HEK293 (cell line): ENCODE results near the gene FSIP1.

Experiments
- CTCF ChIA-PET: fragments of 350-600 bp; formaldehyde crosslinking; extraction: SDS; loops from one replicate; lab custom pipeline; 2021; ENCODE audit warnings: antibody characterized with exemption; lab: Yijun Ruan, JAX
- POLR2A ChIA-PET: fragments of 300-600 bp; formaldehyde crosslinking; extraction: SDS; loops from one replicate; lab custom pipeline; 2020; ENCODE audit warnings: antibody characterized with exemption, inconsistent platforms; lab: Yijun Ruan, JAX
- H3K27ac ChIP-seq: fragments of 200-500 bp; sonication (Bioruptor generic); 2 replicates; pipeline ENCODE4 v1.5.1; 2014; ENCODE audit warnings: low read depth, low read length, control low read depth, inconsistent platforms; ENCODE audit errors: extremely low read depth
- H3K36me3 ChIP-seq, 2 experiments: fragments of 200-500 bp in 1 of 2; sonication (Bioruptor generic) in 1 of 2; 1 replicate in 1 of 2; 2 replicates in 1 of 2; pipeline ENCODE4 v1.5.1; 2014 to 2017; ENCODE audit warnings: inconsistent platforms in 2 of 2, low read length in 2 of 2; ENCODE audit not compliant: control insufficient read depth in 2 of 2, insufficient read depth in 1 of 2
- H3K4me1 ChIP-seq: fragments of 200-500 bp; sonication (Bioruptor generic); 2 replicates; pipeline ENCODE4 v1.5.1; 2014; ENCODE audit warnings: mild to moderate bottlenecking, low read length, inconsistent platforms; ENCODE audit not compliant: control insufficient read depth, insufficient read depth
- H3K4me3 ChIP-seq: 2 replicates; pipeline ENCODE4 v1.5.1; 2011; ENCODE audit warnings: low read depth, mild to moderate bottlenecking, control low read depth, low read length, moderate library complexity
- H3K9me3 ChIP-seq: fragments of 200-500 bp; sonication (Bioruptor generic); 2 replicates; pipeline ENCODE4 v1.5.1; 2014; ENCODE audit warnings: low read depth, low read length, inconsistent platforms; ENCODE audit not compliant: control insufficient read depth, insufficient read depth
- FEZF1 ChIP-seq: fragments of 450-650 bp; formaldehyde crosslinking; IDR thresholded peaks from 2 replicates; pipeline ENCODE4 v1.5.1; 2016; ENCODE audit warnings: missing biosample characterization, missing genetic modification characterization
- PRDM1 ChIP-seq: fragments of 450-650 bp; formaldehyde crosslinking; IDR thresholded peaks from 2 replicates; pipeline ENCODE4; 2016; ENCODE audit warnings: missing biosample characterization, missing genetic modification characterization
- SCRT2 ChIP-seq: fragments of 450-650 bp; formaldehyde crosslinking; IDR thresholded peaks from 2 replicates; pipeline ENCODE4 v1.5.1; 2016; ENCODE audit warnings: missing biosample characterization, missing genetic modification characterization
- WT1 ChIP-seq: fragments of 450-650 bp; formaldehyde crosslinking; IDR thresholded peaks from 2 replicates; pipeline ENCODE4 v1.5.1; 2016; ENCODE audit warnings: missing biosample characterization, missing genetic modification characterization
- ZBTB17 ChIP-seq: fragments of 450-650 bp; formaldehyde crosslinking; IDR thresholded peaks from 2 replicates; pipeline ENCODE4 v1.5.1; 2016; ENCODE audit warnings: missing biosample characterization, missing genetic modification characterization
- ZBTB20 ChIP-seq: fragments of 450-650 bp; formaldehyde crosslinking; IDR thresholded peaks from 2 replicates; pipeline ENCODE4 v1.5.1; 2016; ENCODE audit warnings: missing biosample characterization, missing genetic modification characterization
- ZNF121 ChIP-seq: fragments of 450-650 bp; formaldehyde crosslinking; IDR thresholded peaks from 2 replicates; pipeline ENCODE4 v1.5.1; 2016; ENCODE audit warnings: missing biosample characterization, missing genetic modification characterization
- ZNF2 ChIP-seq: fragments of 450-650 bp; formaldehyde crosslinking; IDR thresholded peaks from 2 replicates; pipeline ENCODE4 v1.5.1; 2016; ENCODE audit warnings: missing biosample characterization, missing genetic modification characterization
- ZNF280C ChIP-seq: fragments of 450-650 bp; formaldehyde crosslinking; IDR thresholded peaks from 2 replicates; pipeline ENCODE4 v1.5.1; 2016; ENCODE audit warnings: missing biosample characterization, missing genetic modification characterization
- ZNF335 ChIP-seq: fragments of 450-650 bp; formaldehyde crosslinking; conservative IDR thresholded peaks from 2 replicates; pipeline ENCODE4 v1.5.1; 2016; ENCODE audit warnings: missing biosample characterization, missing genetic modification characterization
- ZNF626 ChIP-seq: fragments of 450-650 bp; sonication (Bioruptor Pico); formaldehyde crosslinking; IDR thresholded peaks from 2 replicates; pipeline ENCODE4 v1.5.1; 2018; ENCODE audit warnings: missing biosample characterization, missing genetic modification characterization, inconsistent platforms
- ZSCAN30 ChIP-seq: fragments of 450-650 bp; IDR thresholded peaks from 2 replicates; pipeline ENCODE4 v1.5.1; 2018; ENCODE audit warnings: missing biosample characterization, mild to moderate bottlenecking, missing genetic modification characterization, moderate library complexity
- TF ChIP-seq, protein P1 (sequence below): fragments of 450-650 bp; formaldehyde crosslinking; IDR thresholded peaks from 2 replicates; pipeline ENCODE4 v1.5.1; 2016; ENCODE audit warnings: missing biosample characterization, missing genetic modification characterization

The FSIP1 gene

DNA sequence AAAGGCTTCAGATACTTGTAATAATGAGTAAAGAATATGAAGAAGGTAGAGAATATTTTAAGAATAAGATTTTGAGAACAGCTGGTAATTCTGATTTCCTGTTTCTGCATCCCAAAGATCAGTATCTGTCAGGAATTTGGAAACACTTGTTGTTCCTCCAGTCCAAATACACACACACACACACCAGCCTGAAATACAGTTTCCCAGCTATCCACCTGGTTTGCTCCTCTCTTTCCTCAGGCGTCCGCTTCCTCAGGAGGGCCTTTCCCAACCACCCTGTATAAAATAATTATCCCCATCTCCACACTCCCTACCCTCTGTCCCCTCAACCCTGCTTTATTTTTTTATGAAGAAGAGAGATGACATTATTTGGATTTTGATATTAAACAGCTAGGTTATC, 2.0 kb upstream of the FSIP1 start:
- Histone ChIP-seq H3K36me3 (no peaks in the 10 kb centered on the region), H3K4me1 (peaks cover 12% of the 10 kb centered on the region; the same call in 1 of the 2 replicates), H3K4me3 (no peak overlapping the region), H3K27ac (no peak overlapping the region), H3K9me3 (no peaks in the 10 kb centered on the region)
- TF ChIP-seq SCRT2 (tag by site-specific recombination) (peak; percentile 70), WT1 (tag by site-specific recombination) (no peak), ZBTB20 (tag by site-specific recombination) (peak; percentile 51; the same call in 1 of the 2 replicates), ZNF121 (no peak), ZSCAN30 (tag by site-specific recombination) (no peak)
- ChIA-PET CTCF (interaction anchor here (0.6 to 1.9 kb wide), 2 partner anchors 98 to 1344 kb away, joined by 5 to 6 read pairs; no protein-coding TSS in a partner anchor), POLR2A (no interaction called here)

DNA sequence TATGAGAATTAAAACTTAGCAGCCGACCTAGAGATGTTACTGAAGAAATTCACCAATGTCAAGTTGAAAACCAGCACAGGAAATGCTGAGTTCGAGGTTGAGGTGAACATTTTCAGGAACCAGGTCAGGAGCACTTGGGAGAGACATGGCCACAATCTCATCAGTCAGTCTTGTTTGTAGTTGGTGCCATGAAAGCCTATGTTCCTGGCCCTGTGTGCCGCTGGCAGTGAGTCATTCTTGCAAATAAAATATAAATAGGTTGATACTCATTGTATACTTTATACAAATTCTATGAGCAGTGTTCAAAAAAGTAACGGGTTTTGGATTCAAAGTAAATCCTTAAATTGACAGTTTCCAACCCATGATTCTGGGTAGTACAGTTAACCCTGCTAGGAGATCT, 1.5 kb upstream of the FSIP1 start:
- H3K9me3 ChIP-seq: no peaks in the 10 kb centered on the region
- ChIA-PET POLR2A (no interaction called here), CTCF (interaction anchor here (0.6 to 1.9 kb wide), 2 partner anchors 98 to 1344 kb away, joined by 5 to 6 read pairs; no protein-coding TSS in a partner anchor)
- H3K36me3 ChIP-seq: no peaks in the 10 kb centered on the region
- H3K4me3 ChIP-seq: no peak overlapping the region
- H3K27ac ChIP-seq: no peak overlapping the region
- H3K4me1 ChIP-seq: peaks cover 12% of the 10 kb centered on the region; the same call in 1 of the 2 replicates
- TF ChIP-seq PRDM1: 0 out of 2 replicates have a peak, but pooled peaks have one; percentile 1
- no peak for TF ChIP-seq ZNF280C (tag by site-specific recombination)
- TF ChIP-seq, all 188 proteins: peak for 1

- ChIA-PET CTCF (interaction anchor here (0.6 kb wide), 1 partner anchor 314 kb away, joined by 4 read pairs; no protein-coding TSS in a partner anchor), POLR2A (interaction anchor here (0.5 to 1.6 kb wide), 2 partner anchors 65 to 136 kb away, joined by 4 read pairs; no protein-coding TSS in a partner anchor)
- Histone ChIP-seq H3K9me3 (no peaks in the 10 kb centered on the region), H3K4me3 (peak overlapping the region; percentile 85), H3K36me3 (no peaks in the 10 kb centered on the region), H3K27ac (no peak overlapping the region; the same call in 1 of the 2 replicates), H3K4me1 (peaks cover 12% of the 10 kb centered on the region; the same call in 1 of the 2 replicates)
- no peak for TF ChIP-seq FEZF1 (tag by site-specific recombination)
- TF ChIP-seq ZBTB17 (tag by site-specific recombination): 0 out of 2 replicates have a peak, but pooled peaks have one; percentile 66
Measured at GRCh38 chr15:39783244-39783820, 691 bp upstream of the FSIP1 start.

GRCh38 chr15:39781967-39782302, 706 bp downstream of the FSIP1 start:
- ChIA-PET POLR2A (interaction anchor here (0.6 to 1.6 kb wide), 4 partner anchors 103 to 152 kb away, joined by 3 to 5 read pairs (median 4); partner anchors contain the start of gene EIF2AK4), CTCF (interaction anchor here (0.7 kb wide), 1 partner anchor 189 kb away, joined by 3 read pairs; no protein-coding TSS in a partner anchor)
- Histone ChIP-seq H3K9me3 (no peaks in the 10 kb centered on the region), H3K36me3 (no peaks in the 10 kb centered on the region), H3K27ac (no peak overlapping the region), H3K4me1 (peaks cover 12% of the 10 kb centered on the region; the same call in 1 of the 2 replicates), H3K4me3 (peak overlapping the region; percentile 25)
- TF ChIP-seq ZNF335 (0 out of 2 replicates have a peak, but pooled peaks have one; percentile 46), ZNF2 (tag by site-specific recombination) (0 out of 2 replicates have a peak, but pooled peaks have one; percentile 34), ZNF626 (tag by site-specific recombination) (no peak)
- TF ChIP-seq, protein P1, sequence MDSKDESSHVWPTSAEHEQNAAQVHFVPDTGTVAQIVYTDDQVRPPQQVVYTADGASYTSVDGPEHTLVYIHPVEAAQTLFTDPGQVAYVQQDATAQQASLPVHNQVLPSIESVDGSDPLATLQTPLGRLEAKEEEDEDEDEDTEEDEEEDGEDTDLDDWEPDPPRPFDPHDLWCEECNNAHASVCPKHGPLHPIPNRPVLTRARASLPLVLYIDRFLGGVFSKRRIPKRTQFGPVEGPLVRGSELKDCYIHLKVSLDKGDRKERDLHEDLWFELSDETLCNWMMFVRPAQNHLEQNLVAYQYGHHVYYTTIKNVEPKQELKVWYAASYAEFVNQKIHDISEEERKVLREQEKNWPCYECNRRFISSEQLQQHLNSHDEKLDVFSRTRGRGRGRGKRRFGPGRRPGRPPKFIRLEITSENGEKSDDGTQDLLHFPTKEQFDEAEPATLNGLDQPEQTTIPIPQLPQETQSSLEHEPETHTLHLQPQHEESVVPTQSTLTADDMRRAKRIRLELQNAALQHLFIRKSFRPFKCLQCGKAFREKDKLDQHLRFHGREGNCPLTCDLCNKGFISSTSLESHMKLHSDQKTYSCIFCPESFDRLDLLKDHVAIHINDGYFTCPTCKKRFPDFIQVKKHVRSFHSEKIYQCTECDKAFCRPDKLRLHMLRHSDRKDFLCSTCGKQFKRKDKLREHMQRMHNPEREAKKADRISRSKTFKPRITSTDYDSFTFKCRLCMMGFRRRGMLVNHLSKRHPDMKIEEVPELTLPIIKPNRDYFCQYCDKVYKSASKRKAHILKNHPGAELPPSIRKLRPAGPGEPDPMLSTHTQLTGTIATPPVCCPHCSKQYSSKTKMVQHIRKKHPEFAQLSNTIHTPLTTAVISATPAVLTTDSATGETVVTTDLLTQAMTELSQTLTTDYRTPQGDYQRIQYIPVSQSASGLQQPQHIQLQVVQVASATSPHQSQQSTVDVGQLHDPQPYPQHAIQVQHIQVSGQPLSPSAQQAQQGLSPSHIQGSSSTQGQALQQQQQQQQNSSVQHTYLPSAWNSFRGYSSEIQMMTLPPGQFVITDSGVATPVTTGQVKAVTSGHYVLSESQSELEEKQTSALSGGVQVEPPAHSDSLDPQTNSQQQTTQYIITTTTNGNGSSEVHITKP (tag by site-specific recombination): peak; percentile 73
